ENCODE measurements around the gene ADAMTS2.

The ADAMTS2 gene

GRCh38 chr5:179371681-179372680, 26.7 kb upstream of the ADAMTS2 start:
- DNase-seq = no peak

GRCh38 chr5:179371121-179371510, 25.9 kb upstream of the ADAMTS2 start:
- DNase-seq = no peak

- DNase-seq = no peak
Observed at GRCh38 chr5:179370490-179371120, 25.3 kb upstream of the ADAMTS2 start.

GRCh38 chr5:179369530-179369884, 24.2 kb upstream of the ADAMTS2 start:
- no peak for DNase-seq

- no peak for DNase-seq
Observed at GRCh38 chr5:179368806-179369529, 23.7 kb upstream of the ADAMTS2 start.

- DNase-seq = no peak
Observed at GRCh38 chr5:179368126-179368805, 23.0 kb upstream of the ADAMTS2 start.

- DNase-seq = no peak
Observed at GRCh38 chr5:179367491-179367890, 22.2 kb upstream of the ADAMTS2 start.

- DNase-seq = no peak
Observed at GRCh38 chr5:179362355-179362754, 17.1 kb upstream of the ADAMTS2 start.

GRCh38 chr5:179361037-179361603, 15.9 kb upstream of the ADAMTS2 start:
- no peak for DNase-seq

- no peak for DNase-seq
Observed at GRCh38 chr5:179357031-179357430, 11.8 kb upstream of the ADAMTS2 start.

GRCh38 chr5:179355976-179356974, 11.0 kb upstream of the ADAMTS2 start:
- no peak for DNase-seq

- DNase-seq = no peak
Observed at GRCh38 chr5:179354305-179354882, 9.1 kb upstream of the ADAMTS2 start.

- no peak for DNase-seq
Observed at GRCh38 chr5:179348843-179349242, 3.6 kb upstream of the ADAMTS2 start.

- DNase-seq = no peak
Observed at GRCh38 chr5:179348011-179348530, 2.8 kb upstream of the ADAMTS2 start.

GRCh38 chr5:179347581-179347980, 2.3 kb upstream of the ADAMTS2 start:
- no peak for DNase-seq

GRCh38 chr5:179346875-179347274, 1.6 kb upstream of the ADAMTS2 start:
- DNase-seq = no peak

GRCh38 chr5:179346401-179346800, 1.1 kb upstream of the ADAMTS2 start:
- DNase-seq = no peak

GRCh38 chr5:179345183-179345432, 153 bp downstream of the ADAMTS2 start:
- DNase-seq = no peak

GRCh38 chr5:179344431-179345182, 654 bp downstream of the ADAMTS2 start:
- no peak for DNase-seq
